CD4-positive, alpha-beta T cell treated with Interleukin-15 for 4 hours (primary cell): ENCODE data around the gene CYP24A1.

Source experiments
- DNase-seq: peaks from one replicate; pipeline ENCODE4 v3.0.0-alpha.2; 2020; ENCODE audit warnings: low spot score

The CYP24A1 gene

GRCh38 chr20:54172856-54173652 is 732 bp downstream of the CYP24A1 start:
- DNase-seq, result no peak

DNA sequence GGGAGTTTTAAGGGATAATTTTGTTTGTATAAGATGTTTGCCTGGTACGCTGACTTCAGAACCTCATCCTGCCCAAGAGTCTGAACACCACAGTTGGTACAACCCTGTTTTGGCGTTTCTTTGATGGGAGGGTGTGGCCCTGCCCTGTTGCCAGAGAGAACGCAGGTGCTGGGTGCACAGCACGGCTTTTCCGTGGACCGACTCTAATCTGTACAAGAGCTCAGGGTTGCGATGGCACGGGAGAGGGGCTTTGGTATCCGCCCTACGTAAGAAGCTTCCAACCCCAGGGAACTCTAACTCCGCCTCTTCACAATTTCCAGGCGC is 1.3 kb downstream of the CYP24A1 start:
- DNase-seq, result no peak

- no peak for DNase-seq
Measured at GRCh38 chr20:54170963-54171362, 2.8 kb downstream of the CYP24A1 start.

GRCh38 chr20:54170026-54170471 is 3.7 kb downstream of the CYP24A1 start:
- DNase-seq, result no peak

DNA sequence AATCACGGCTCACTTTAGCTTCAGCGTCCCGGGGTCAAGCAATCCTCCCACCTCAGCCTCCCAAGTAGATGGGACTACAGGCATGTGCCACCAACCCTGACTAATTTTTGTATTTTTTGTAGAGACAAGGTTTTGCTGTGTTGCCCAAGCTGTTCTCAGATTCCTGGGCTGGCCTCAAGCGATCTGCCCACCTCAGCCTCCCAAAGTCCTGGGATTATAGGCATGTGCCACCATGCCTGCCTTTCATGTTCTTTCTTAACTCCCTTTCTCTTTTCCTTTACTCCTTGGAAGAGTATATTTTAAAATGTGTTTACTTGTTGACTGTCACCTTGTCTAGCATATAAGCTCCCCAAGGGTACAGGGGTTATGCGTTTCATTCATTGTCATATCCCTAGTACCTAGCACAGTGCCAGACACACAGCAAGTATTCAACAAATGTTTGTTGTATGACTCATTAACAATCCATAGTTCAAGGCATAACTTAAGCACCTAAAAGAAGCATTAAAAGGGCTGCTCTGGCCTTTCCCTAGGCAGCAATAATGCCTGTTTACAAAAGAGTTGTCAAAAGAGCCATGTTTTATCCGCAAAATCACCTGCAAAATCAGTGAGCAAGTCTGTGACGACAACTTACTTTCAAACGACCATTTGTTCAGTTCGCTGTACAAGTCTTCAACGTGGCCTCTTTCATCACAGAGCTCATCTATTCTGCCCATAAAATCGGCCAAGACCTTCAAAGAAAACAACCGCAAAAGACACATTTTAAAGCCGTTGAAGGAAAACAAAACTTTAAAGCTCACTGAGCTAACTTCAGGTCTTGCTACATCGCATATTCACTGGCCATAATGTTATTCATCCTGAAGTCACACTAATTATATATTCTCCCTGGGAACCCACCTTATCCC is 4.6 kb downstream of the CYP24A1 start:
- no peak for DNase-seq

DNA sequence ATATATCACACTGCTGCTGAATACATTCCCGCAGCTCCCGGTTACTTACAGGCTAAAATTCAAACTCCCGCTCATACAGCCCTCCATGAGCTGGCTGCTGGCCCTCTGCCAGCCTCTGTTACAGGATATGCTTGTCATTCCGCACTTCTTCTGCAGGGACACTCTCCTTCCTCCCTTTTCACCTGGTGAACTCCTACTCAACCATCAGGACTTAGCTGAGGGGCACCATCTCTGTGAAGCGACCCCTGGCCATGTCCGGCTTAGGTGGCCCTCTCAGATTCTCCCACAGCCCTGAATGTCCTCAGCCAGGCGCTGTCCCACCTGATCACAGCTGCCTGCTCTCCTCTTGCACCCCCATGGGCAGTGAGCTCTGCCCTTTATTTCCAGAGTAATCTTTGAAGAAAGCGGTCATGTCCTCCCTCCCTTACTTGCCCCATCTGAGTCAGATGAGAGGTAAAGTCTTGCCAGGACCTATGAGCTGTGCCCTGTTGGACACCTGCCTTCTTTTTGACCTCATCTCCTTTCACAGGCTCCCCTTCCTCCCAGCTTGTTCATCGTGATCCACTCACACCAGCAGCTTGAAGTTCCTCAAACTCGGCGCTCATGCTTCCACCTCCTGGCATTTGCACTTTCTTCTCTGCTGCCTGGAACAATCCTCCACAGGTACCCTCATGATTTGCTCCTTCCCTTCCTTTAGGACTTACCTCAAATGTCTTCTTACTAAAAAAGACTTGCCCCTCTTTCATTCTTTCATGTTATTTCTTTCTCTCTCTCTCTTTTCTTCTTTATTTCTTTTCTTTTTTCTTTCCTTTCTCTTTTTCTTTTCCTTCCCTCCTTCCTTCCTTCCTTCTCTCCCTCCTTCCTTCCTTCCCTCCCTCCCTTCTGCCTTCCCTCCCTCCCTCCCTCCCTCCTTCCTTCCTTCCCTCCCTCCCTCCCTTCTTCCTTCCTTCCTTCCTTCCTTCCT is 5.6 kb downstream of the CYP24A1 start:
- no peak for DNase-seq

DNA sequence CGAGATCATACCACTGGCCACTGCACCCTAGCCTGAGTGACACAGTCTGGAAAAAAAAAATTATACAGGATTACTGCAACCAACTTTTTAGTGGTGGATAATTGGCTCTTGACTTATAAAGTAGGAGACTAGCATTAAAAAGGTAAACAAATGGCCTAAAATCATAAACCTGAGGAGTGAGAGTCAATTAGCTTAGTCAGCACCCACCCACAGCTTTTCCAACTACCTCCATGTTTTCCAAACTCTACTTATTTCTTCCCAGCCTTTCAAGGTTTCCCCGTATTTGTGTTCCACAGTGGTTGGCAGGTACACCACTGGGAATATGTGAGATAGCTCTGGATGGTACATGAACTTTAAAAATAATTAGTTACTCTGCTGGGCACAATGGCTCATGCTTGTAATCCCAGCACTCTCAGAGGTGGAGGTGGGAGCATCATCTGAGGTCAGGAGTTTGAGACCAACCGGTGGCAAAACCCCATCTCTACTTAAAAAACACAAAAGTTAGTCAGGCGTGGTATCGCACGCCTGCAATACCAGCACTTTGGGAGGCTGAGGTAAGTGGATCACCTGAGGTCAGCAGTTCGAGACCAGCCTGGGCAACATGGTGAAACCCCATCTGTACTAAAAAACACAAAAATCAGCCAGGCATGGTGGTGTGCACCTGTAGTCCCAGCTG is 6.7 kb downstream of the CYP24A1 start:
- DNase-seq, result no peak

- DNase-seq, result no peak
Measured at GRCh38 chr20:54165803-54166202, 8.0 kb downstream of the CYP24A1 start.

GRCh38 chr20:54165014-54165413 is 8.8 kb downstream of the CYP24A1 start:
- no peak for DNase-seq

GRCh38 chr20:54163402-54163801 is 10.4 kb downstream of the CYP24A1 start:
- DNase-seq, result no peak

DNA sequence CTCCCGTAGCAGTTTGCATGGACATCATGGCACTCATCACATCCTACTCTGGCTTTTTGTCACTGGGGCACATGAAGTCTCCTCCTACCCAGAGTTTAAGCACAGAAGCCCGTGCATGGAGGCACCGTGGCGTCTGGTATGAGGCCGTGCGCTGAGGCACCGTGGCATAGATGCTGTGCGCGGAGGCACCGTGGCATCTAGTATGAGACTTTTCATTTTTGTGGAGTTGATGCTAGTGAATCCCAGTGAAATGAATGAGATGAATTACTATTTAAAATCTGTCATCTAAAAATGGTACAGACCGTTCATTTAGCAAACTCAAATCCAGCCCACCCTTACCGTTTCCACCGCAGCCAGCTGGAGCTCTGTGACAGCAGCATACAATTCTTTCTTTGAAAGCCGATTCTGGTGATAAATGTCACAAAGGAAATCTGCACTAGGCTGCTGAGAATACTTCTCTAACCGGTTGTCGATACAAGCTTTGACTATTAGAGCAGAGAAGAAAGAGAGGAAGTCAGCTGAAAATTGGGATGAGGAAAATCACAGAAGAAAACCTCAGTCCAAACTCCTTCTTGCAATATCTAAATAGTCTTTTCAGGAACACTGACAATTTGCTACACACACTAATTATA is 11.3 kb downstream of the CYP24A1 start:
- DNase-seq, result no peak

DNA sequence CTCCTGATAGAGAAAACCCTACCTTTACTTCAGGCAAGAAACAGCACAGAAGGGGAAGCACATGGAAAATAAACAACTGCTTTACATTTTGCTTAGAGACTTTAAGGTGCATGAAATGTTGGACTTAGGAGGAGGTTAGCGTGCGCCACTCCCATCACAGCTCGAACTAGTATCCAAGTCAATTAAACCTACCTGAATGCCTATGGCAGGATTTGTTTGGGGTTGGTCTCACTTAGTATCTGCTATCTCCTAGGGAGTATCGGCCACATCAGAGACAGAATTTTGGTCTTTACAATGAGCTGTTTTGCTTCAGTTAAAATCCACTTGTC is 12.0 kb downstream of the CYP24A1 start:
- DNase-seq, result no peak

GRCh38 chr20:54161008-54161820 is 12.6 kb downstream of the CYP24A1 start:
- DNase-seq, result no peak

GRCh38 chr20:54160065-54161007 is 13.4 kb downstream of the CYP24A1 start:
- DNase-seq, result no peak

GRCh38 chr20:54158856-54159418 is 14.8 kb downstream of the CYP24A1 start:
- DNase-seq, result no peak

GRCh38 chr20:54158226-54158625 is 15.6 kb downstream of the CYP24A1 start:
- no peak for DNase-seq

- no peak for DNase-seq
Measured at GRCh38 chr20:54156981-54157835, 16.6 kb downstream of the CYP24A1 start.

DNA sequence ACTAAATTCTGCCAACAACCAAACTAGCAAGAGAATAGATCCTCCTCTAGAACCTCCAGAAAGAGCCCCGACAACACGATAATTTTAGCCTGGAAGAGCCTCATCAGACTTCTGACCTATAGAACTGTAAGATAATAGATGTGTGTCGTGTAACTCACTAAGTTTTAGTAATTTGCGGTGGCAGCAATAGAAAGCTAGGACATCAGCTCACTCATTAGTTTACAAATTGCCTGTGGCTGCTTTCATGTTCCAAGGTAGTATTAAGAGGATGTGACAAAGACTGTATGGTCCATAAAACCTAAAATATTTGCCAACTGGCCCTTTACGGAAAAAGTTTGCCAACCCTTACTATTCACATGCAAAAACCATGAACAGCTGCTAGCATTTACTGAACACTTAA is 17.3 kb downstream of the CYP24A1 start:
- DNase-seq, result no peak
